Stimulated activated CD8-positive, alpha-beta memory T cell treated with anti-CD3 and anti-CD28 coated beads, Interleukin-2, amount 100 ng/mL, for 48 hours (primary cell): Measurements from ENCODE around the gene CLEC2L.
"Not testable (repeated sequence)": the region's sequence is repeated elsewhere in the genome, so short reads cannot be mapped to it uniquely, and the experiment has no call there.

Experiments used
- DNase-seq, 2 donors: peaks; one replicate each; pipeline ENCODE4 v3.0.0-alpha.2; 2020; ENCODE audit warnings: low read depth in 2 of 2

The CLEC2L gene

DNA sequence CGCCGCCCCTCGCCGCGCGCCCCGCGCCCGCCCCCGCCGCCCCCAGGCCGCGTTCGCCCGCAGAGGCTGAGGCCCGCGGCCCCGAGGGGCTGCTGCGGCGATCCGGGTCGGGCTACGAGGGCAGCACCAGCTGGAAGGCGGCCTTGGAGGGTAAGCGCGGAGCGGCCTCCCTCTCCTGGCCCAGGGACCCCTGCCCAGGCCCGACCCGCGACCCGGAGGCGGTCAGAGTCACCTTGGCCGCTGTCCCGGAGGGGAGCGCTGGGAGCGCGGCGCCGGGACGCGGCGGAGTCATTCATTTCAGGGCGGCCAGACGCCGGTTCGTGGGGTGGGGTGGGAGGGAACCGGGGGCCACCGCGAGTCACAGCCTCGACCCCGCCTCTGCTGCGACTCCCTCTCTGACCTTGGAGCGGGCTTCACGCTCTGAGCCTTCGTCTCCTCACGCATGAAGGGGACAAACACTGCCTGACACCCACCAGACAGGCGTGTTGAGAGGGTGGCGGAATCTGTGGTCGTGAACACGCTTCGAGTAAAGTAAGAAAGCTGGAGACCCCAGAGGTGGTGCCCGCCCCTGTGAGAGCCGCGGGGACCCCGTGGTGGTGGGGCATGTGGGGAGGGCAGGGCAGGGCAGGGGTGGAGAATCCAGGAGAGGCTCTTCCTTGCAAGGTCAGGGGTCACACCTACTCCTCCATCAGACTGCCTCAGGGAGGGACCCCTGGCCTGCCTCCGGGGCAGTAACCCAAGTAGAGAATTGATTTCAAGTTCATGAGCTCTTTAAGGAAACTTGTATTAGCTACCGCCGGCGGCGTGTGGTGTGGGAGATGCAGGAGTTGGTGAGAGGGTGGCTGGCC, 707 bp downstream of the CLEC2L start:
- DNase-seq, result no peak

DNA sequence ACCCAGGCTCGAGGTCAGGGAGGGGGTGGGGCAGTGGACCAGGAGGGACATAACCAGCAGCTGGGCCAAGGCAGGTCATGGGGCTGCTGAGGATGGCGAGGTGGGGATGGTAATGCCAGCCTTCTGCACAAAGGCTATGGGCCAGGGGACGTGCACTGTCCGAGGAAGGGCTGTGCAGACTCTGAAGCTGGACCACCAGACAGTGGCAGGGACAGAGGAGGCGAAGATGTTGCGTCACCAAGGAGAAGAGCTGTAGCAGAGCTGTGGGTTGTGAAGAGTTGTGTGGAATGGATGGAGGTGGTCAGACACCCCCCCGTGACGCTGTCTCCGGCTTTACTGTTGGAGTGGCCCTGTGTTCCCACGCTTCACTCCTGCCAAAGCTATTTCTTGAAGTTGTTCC, 1.8 kb downstream of the CLEC2L start:
- DNase-seq, result no peak

GRCh38 chr7:139525750-139526149, 2.3 kb downstream of the CLEC2L start:
- no peak for DNase-seq

DNA sequence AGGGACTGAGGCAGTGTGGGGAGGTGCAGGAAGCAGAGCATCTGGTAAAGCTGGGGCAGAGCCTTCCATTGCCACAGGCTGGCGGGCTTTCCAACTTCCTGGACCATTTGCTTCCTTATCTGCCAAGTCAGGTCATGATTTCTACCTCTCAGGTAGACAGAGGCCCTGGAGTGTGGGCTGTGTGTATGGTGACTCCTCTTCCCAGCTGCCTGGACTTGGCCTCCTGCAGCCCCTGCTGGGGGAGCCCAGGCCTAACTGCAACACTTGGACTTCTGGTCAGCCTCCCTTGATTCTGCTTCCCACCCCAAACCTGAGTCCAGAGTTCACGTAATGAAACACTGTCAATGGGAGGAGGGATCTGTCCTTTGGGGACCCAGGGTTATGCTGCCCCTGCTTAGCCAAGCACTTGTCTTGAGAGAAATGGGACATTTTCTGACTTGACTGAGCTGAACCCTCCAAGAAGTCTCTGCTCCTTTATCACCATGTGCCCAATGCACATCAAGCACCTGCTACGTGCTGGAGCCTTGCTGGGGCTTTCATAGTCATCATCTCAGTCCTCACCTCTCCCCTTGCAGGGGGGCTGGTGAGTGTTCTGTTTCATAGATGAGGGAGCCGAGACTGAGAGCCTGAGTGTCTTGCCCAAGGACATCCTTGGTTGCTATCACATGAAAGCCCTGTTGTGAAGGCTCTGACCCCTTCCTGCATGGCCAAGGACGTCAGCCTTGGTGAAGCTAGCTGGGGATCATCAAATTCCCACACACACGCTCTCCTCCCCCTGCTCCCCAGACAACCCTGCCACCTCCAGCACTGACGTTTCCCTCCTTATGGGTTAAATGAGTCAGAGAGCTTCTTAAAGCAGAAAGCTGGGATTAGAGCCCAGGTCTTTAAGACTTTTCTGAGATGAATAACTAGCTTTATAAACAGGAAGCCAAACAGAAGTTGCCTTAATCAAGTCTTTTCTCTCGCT, 3.4 kb downstream of the CLEC2L start:
- no peak for DNase-seq

GRCh38 chr7:139531094-139531493, 7.6 kb downstream of the CLEC2L start:
- no peak for DNase-seq

GRCh38 chr7:139532636-139533155, 9.2 kb downstream of the CLEC2L start:
- DNase-seq, result no peak

GRCh38 chr7:139534096-139534495, 10.6 kb downstream of the CLEC2L start:
- DNase-seq, result no peak

GRCh38 chr7:139534966-139535651, 11.6 kb downstream of the CLEC2L start:
- no peak for DNase-seq

DNA sequence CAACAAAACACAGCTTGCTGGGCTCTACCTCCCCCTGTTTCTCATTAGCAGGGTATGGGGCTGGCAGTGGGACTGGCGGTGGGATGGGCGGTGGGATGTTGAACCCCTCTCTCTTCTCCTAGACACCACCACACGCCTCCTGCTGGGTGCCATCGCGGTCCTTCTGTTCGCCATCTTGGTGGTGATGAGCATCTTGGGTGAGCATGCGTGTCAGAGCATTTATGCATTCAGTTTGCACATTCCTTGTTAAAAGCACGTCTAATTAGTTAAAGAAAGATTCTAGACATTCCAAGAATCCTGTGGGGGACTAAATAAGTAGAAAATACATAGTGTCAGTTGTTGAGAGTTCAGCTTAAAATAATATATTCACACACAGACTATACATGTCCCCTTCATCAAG, 12.7 kb downstream of the CLEC2L start:
- DNase-seq, result no peak

DNA sequence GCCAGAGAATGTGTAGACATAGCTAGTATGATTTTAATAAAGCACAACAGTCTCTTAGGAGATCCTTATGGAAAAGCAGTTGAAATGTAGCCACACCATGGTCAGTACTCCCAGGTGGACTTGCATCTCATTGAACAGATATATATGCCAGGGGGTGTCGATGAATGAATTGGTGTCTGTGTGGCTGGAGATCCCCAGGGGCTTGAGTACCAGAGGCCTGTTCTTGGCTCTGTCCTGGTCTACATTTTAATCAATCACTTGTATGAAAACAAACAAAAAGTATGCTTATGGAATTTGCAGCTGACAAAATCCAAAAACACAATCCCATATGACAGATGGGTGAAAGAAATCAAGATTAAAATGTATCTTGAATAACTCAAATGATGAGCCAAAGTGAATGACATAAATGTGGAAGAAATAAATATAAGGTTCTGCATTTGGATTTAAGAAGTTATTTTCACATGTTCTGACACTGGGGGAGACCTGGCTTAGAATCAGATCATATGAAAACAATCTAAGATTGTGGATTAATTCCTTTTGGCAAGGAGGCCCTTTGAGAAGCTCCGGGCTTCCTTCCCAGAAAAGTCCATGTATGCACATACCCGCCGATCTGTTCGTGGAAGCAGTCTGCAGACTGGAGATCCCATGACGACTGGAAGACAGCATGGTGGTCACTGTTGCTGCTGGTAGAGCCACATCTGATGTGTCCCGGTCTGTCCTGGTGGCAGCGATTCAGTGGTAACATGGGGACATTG, 15.6 kb downstream of the CLEC2L start:
- DNase-seq, result no peak

DNA sequence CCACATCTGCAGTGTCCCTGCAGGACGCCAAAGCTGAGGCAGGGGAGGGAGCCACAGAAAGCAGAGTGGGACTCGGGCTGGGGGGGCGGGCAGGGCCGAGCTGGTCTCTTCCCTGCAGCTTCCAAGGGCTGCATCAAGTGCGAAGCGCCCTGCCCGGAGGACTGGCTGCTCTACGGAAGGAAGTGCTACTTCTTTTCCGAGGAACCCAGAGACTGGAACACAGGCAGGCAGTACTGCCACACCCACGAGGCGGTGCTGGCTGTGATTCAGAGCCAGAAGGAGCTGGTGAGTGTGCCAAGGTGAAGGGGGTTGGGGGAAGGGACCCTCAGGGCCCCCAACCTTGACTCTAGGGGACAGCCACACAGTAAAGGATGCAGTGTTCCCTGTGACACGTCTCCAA, 16.7 kb downstream of the CLEC2L start:
- DNase-seq, result no peak

- no peak for DNase-seq
These were observed 18.3 kb downstream of the CLEC2L start for GRCh38 chr7:139541600-139542307.

DNA sequence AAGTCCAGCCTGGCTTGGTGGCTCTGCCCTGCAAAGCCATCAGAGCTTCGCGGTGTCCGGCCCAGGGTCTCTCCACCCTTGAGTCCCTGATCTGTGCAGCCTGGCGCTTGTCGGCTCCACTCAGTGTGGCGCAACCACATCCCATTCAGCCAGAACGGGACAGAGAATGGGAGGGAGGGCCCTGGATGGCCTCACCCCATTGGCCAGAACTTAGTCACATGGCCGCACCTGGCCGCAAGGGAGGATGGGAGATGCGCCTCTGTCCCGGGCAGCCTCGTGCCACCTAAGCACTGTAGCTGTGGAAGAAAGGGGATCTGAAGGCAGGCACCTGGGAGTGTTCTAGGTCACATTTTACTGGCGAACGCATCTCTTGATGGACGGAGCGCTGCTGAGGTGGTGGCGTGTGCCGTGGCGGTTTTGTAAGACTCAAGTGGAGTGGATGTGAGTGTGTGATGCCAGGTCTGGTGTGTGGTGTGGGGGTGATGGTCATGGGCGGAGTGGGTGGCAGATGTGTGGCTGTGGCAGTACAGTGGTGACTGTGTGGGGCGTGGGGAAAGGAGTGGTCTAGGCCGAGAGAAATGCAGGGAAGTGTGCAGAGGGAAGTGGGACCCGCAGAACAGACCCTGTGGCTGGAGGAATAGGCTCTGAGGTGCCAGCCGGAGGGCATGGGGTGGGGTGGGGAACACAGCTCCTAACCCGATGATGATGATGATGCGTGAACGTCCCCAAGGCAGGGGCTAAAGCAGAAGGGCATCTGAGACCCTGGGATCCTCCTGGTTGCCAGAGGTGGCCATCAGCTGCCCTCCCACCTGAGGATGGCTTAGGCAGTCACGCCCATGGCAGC, 19.0 kb downstream of the CLEC2L start:
- no peak for DNase-seq

DNA sequence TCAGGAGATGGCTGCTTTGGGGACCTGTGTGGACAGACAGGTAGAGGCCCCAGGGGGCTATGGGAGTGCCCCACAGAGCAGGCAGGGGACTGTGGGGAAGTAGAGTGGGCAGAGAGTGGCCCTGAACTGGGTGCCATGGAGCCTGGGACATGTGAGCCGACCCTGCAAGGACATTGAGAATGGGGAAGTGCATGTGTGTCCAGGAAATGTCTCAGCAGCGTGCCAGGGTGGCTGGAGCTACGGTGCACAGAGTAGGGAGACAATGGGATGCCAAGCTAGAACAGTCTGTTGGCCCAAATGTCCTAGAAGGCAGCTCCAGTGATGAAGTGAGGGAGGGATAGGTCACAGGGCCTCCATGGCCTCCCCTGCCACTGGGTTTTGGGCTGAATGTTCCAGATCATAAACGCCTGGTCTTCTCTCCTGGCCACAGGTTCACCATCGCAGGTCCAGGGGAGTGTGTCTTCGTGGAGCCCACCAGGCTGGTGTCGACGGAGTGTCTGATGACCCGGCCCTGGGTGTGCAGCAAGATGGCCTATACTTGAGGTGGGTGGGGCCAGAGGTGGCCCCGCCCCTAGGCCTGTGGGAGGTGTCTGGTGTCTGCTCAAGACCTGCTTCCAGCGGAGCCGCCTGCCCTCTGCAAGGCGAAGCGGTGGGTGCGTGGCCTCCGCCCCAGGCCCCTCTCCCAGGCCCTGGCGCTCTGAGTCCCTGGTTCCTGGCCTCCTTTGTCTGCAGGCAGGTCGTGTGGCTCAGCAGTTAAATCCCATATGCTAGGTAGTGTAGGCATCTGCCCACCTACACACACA, 20.5 kb downstream of the CLEC2L start:
- no peak for DNase-seq

- no peak for DNase-seq
These were observed 21.2 kb downstream of the CLEC2L start for GRCh38 chr7:139544645-139545044.

DNA sequence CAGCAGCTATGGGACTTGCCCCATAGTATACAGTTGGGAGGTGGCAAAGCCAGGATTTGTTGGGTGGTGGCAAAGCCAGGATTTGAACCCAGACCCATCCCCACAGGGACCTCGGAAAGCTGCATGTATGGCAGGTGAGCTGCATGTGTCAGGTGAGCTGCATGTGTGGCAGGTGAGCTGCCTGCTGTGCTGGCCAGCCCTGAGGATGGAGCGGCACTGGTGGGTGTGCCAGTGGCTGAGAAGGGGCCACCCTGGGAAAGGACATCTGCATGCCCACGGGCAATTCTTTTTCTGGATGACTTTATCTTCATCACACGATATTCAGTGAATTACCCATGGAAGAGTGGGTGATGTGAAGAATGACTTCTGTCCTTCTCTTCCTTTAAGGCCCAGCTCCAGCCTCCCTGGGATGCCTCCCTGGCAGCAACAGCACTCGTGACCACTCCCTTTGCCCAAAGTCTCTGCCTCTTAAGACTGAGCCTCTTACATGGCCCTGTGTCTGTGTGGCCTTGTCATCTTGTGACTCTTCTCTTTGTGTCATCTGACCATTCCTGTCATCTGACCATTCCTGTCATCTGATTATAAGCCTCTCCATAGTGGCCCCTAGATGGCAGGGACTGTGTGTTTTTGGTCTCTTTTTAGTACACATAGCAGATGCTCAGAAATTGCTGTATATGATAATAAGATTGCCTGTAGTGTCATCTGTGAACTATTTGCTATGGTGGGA, 25.0 kb downstream of the CLEC2L start:
- no peak for DNase-seq

DNA sequence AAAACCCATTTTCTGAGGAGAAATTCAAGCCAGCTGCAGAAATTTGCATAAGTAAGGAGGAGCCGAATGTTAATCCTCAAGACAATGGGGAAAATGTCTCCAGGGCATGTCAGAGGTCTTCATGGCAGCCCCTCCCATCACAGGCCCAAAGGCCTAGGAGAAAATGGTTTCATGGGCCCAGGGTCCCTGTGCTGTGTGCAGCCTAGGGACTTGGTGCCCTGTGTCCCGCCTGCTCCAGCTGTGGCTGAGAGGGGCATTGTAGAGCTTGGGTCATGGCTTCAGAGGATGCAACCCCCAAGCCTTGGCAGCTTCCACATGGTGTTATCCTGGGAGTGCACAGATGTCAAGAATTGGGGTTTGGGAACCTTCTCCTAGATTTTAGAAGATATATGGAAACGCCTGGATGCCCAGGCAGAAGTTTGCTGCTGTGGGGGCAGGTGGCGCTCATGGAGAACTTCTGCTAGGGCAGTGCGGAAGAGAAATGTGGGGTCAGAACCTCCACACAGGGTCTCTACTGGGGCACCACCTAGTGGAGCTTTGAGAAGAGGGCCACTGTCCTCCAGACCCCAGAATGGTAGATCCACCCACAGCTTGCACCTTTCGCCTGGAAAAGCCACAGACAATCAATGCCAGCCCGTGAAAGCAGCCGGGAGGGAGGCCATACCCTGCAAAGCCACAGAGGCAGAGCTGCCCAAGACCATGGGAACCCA, 30.7 kb downstream of the CLEC2L start:
- DNase-seq, result not testable (repeated sequence)
